ENCODE measurements around the gene PRRC2A.

PRRC2A gene

GRCh38 chr6:31620586-31621319 lies at the start of gene PRRC2A:
Gene PRRC2A (plus strand): TSS chr6:31620715. CDS start chr6:31622790, 2,075 bp downstream.
- DNase-seq (ENCODE audit: low read depth): peak; percentile 55

- peak; percentile 55 for DNase-seq (ENCODE audit: low read depth)
Observed at GRCh38 chr6:31572041-31572911, 48.2 kb upstream of the PRRC2A start, which contains the start of gene LTA. Gene LTA (plus strand): TSS chr6:31572289. CDS start chr6:31572743, 454 bp downstream.

GRCh38 chr6:31573239-31574105 lies 47.0 kb upstream of the PRRC2A start:
- DNase-seq (ENCODE audit: low read depth): no peak

GRCh38 chr6:31574106-31575061 lies 46.1 kb upstream of the PRRC2A start:
- DNase-seq (ENCODE audit: low read depth): no peak

- peak; percentile 76 for DNase-seq (ENCODE audit: low read depth)
Observed at GRCh38 chr6:31575335-31575901, 45.1 kb upstream of the PRRC2A start, which contains the start of gene TNF. Gene TNF (plus strand): TSS chr6:31575565. CDS start chr6:31575742, 177 bp downstream.

- DNase-seq (ENCODE audit: low read depth): no peak
Observed at GRCh38 chr6:31575952-31576685, 44.4 kb upstream of the PRRC2A start.

- DNase-seq (ENCODE audit: low read depth): no peak
Observed at GRCh38 chr6:31576897-31577578, 43.5 kb upstream of the PRRC2A start.

GRCh38 chr6:31577579-31577966 lies 42.9 kb upstream of the PRRC2A start:
- DNase-seq (ENCODE audit: low read depth): no peak

- peak; percentile 49 for DNase-seq (ENCODE audit: low read depth)
Observed at GRCh38 chr6:31578184-31579118, 42.1 kb upstream of the PRRC2A start.

- peak; percentile 34 for DNase-seq (ENCODE audit: low read depth)
Observed at GRCh38 chr6:31579119-31579505, 41.4 kb upstream of the PRRC2A start.

- DNase-seq (ENCODE audit: low read depth): no peak
Observed at GRCh38 chr6:31579546-31580437, 40.7 kb upstream of the PRRC2A start.

- DNase-seq (ENCODE audit: low read depth): no peak
Observed at GRCh38 chr6:31580438-31580740, 40.1 kb upstream of the PRRC2A start.

GRCh38 chr6:31580807-31581433 lies 39.6 kb upstream of the PRRC2A start:
- DNase-seq (ENCODE audit: low read depth): peak; percentile 76

- no peak for DNase-seq (ENCODE audit: low read depth)
Observed at GRCh38 chr6:31581434-31582229, 38.9 kb upstream of the PRRC2A start.

GRCh38 chr6:31582230-31582643 lies 38.3 kb upstream of the PRRC2A start, which contains the start of gene LTB:
Gene LTB (minus strand): TSS chr6:31582424. CDS start chr6:31582417, 7 bp downstream.
- DNase-seq (ENCODE audit: low read depth): peak; percentile 49

- no peak for DNase-seq (ENCODE audit: low read depth)
Observed at GRCh38 chr6:31585491-31585890, 35.0 kb upstream of the PRRC2A start.

Data from stimulated activated CD8-positive, alpha-beta memory T cell treated with anti-CD3 and anti-CD28 coated beads, Interleukin-12 subunit alpha, Interleukin-12 subunit beta, amount 100 ng/mL, for 1 hour (primary cell).